Stimulated activated CD8-positive, alpha-beta memory T cell treated with anti-CD3 and anti-CD28 coated beads, Interleukin-7, amount 100 ng/mL, for 4 hours (primary cell): ENCODE results near the gene GPBP1.
"Not testable (repeated sequence)": the region's sequence is repeated elsewhere in the genome, so short reads cannot be mapped to it uniquely, and the experiment has no call there.

Experiments
- DNase-seq, 2 donors: peaks; one replicate each; pipeline ENCODE4 v3.0.0-alpha.2; 2020; ENCODE audit warnings: low read depth in 2 of 2

GPBP1 gene

GRCh38 chr5:57173319-57174127, at the start of gene GPBP1:
Gene GPBP1 (plus strand): TSS chr5:57174059. CDS start chr5:57214131, 40,072 bp downstream.
- peak; percentile 97 to 99 for DNase-seq

GRCh38 chr5:57128325-57128724, 45.5 kb upstream of the GPBP1 start:
- no peak for DNase-seq

- no peak for DNase-seq
These were observed 40.3 kb upstream of the GPBP1 start for GRCh38 chr5:57133574-57133973.

GRCh38 chr5:57137401-57137800, 36.5 kb upstream of the GPBP1 start:
- no peak for DNase-seq

- no peak for DNase-seq
These were observed 21.5 kb upstream of the GPBP1 start for GRCh38 chr5:57152316-57152715.

GRCh38 chr5:57155033-57155432, 18.8 kb upstream of the GPBP1 start:
- DNase-seq = no peak

GRCh38 chr5:57157131-57157530, 16.7 kb upstream of the GPBP1 start:
- DNase-seq = no peak

- DNase-seq = no peak
These were observed 16.2 kb upstream of the GPBP1 start for GRCh38 chr5:57157666-57158065.

GRCh38 chr5:57163553-57164006, 10.3 kb upstream of the GPBP1 start:
- no peak for DNase-seq

GRCh38 chr5:57164124-57164523, 9.7 kb upstream of the GPBP1 start:
- DNase-seq = no peak

- not testable (repeated sequence) for DNase-seq
These were observed 8.7 kb upstream of the GPBP1 start for GRCh38 chr5:57165171-57165570.

- no peak for DNase-seq
These were observed 7.6 kb upstream of the GPBP1 start for GRCh38 chr5:57166276-57166675.

- no peak for DNase-seq
These were observed 6.7 kb upstream of the GPBP1 start for GRCh38 chr5:57167201-57167600.

- not testable (repeated sequence) for DNase-seq
These were observed 3.7 kb upstream of the GPBP1 start for GRCh38 chr5:57170116-57170515.

GRCh38 chr5:57171816-57172465, 1.9 kb upstream of the GPBP1 start:
- no peak for DNase-seq

- no peak for DNase-seq
These were observed 1.2 kb upstream of the GPBP1 start for GRCh38 chr5:57172466-57173318.

- peak in 1 of 2 donors; percentile 11 for DNase-seq
These were observed 450 bp downstream of the GPBP1 start for GRCh38 chr5:57174128-57174889.

- DNase-seq = no peak
These were observed 1.1 kb downstream of the GPBP1 start for GRCh38 chr5:57174890-57175510.

GRCh38 chr5:57175551-57176309, 1.9 kb downstream of the GPBP1 start:
- no peak for DNase-seq

- DNase-seq = no peak
These were observed 2.5 kb downstream of the GPBP1 start for GRCh38 chr5:57176350-57176857.
